GM12878 (cell line): ENCODE measurements around the gene BEAN1. TPM values are rescaled to one million over a fixed set of nuclear protein-coding genes. Genes with fewer than 3 reads are reported as not detected.

ENCODE experiments used
- ATAC-seq: fragments of 200-7000 bp; cut with Tn5 transposase; 3 replicates; pipeline ENCODE4 v1.9.1; 2020; ENCODE audit warnings: mild to moderate bottlenecking, moderate library complexity
- BruUV-seq: library from RNA; stranded (reverse); fragments of 400-500 nt; replicated peaks from 2 replicates; lab custom pipeline; 2021; lab: Mats Ljungman, UMichigan
- CTCF ChIA-PET: fragments of 300-600 bp; sonication (Branson Sonifier 250); formaldehyde crosslinking; extraction: SDS; loops from one replicate; lab custom pipeline; 2021; ENCODE audit warnings: inconsistent platforms; lab: Yijun Ruan, JAX
- POLR2A ChIA-PET: fragments of 350-600 bp; formaldehyde crosslinking; extraction: SDS; loops from one replicate; lab custom pipeline; 2021; ENCODE audit warnings: inconsistent platforms; lab: Charles Lee
- RAD21 ChIA-PET: fragments of 300-600 bp; sonication (Branson Sonifier 250); formaldehyde crosslinking; loops from one replicate; lab custom pipeline; 2023; ENCODE audit warnings: antibody characterized with exemption; ENCODE audit not compliant: unreplicated experiment; lab: Charles Lee
- SMC1A ChIA-PET: fragments of 300-600 bp; sonication (Branson Sonifier 250); formaldehyde crosslinking; loops from one replicate; lab custom pipeline; 2023; ENCODE audit not compliant: unreplicated experiment, uncharacterized antibody; lab: Charles Lee
- DNase-seq: peaks from one replicate; pipeline ENCODE4 v3.0.0-alpha.2; 2011; ENCODE audit warnings: low read depth, low spot score
- FAIRE-seq: peaks from 3 replicates; lab custom pipeline; 2011; peaks lifted over from hg19 to GRCh38; lab: Jason Lieb, UNC
- H2AFZ ChIP-seq: 2 replicates; pipeline ENCODE4 v1.6.0; 2011; ENCODE audit warnings: low read depth, low read length, control low read depth; ENCODE audit not compliant: control insufficient read depth
- H3K27ac ChIP-seq: 2 replicates; pipeline ENCODE4 v1.5.1; 2011; ENCODE audit warnings: control low read depth; ENCODE audit not compliant: control insufficient read depth, insufficient read depth
- H3K27me3 ChIP-seq, 2 experiments: replicated peaks in 1 of 2; 2 replicates each; pipeline versions ENCODE4 v1.6.0 to v1.6.1; 2011; ENCODE audit warnings: low read length in 1 of 2; ENCODE audit not compliant: control insufficient read depth in 2 of 2, insufficient read depth in 2 of 2
- H3K36me3 ChIP-seq, 2 experiments: 2 replicates each; pipeline ENCODE4 v1.5.1; 2011; ENCODE audit warnings: low read length in 1 of 2; ENCODE audit not compliant: control insufficient read depth in 2 of 2, insufficient read depth in 2 of 2
- H3K4me1 ChIP-seq: 2 replicates; pipeline ENCODE4 v1.6.1; 2011; ENCODE audit warnings: mild to moderate bottlenecking, low read length, moderate library complexity, mixed read lengths; ENCODE audit not compliant: control insufficient read depth, insufficient read depth
- H3K4me2 ChIP-seq: 2 replicates; pipeline ENCODE4 v1.6.0; 2011; ENCODE audit warnings: control low read depth; ENCODE audit not compliant: control insufficient read depth, insufficient read depth
- H3K4me3 ChIP-seq: fragments of 200-600 bp; sonication (generic); 2 replicates; pipeline ENCODE4 v1.5.1; 2016
- H3K79me2 ChIP-seq: 2 replicates; pipeline ENCODE4 v1.6.0; 2011; ENCODE audit warnings: low read length; ENCODE audit not compliant: control insufficient read depth, insufficient read depth
- H3K9ac ChIP-seq: 2 replicates; pipeline ENCODE4 v1.8.0; 2011; ENCODE audit warnings: low read length, control low read depth, mixed read lengths; ENCODE audit not compliant: control insufficient read depth, insufficient read depth
- H3K9me3 ChIP-seq: replicated peaks from 3 replicates; pipeline ENCODE4 v1.5.1; 2011; ENCODE audit warnings: mild to moderate bottlenecking, low read length; ENCODE audit not compliant: control insufficient read depth, insufficient read depth
- H4K20me1 ChIP-seq: 2 replicates; pipeline ENCODE4 v1.6.0; 2011; ENCODE audit not compliant: control insufficient read depth, insufficient read depth
- CBFB ChIP-seq: IDR thresholded peaks from 2 replicates; pipeline ENCODE4 v1.6.1; 2016; ENCODE audit warnings: antibody characterized with exemption, low read depth
- CHD4 ChIP-seq: fragments of 200-600 bp; sonication (generic); IDR thresholded peaks from 2 replicates; pipeline ENCODE4 v1.6.1; 2016; ENCODE audit warnings: mild to moderate bottlenecking
- CUX1 ChIP-seq: IDR thresholded peaks from 2 replicates; pipeline ENCODE4 v1.6.1; 2012; ENCODE audit warnings: improper control_type of control experiment, low read depth, low read length; ENCODE audit not compliant: insufficient replicate concordance
- HCFC1 ChIP-seq: fragments of 150-350 bp; IDR thresholded peaks from 2 replicates; pipeline ENCODE4 v1.6.1; 2014; ENCODE audit warnings: low read length
- HDAC2 ChIP-seq: fragments of 200-600 bp; sonication (generic); IDR thresholded peaks from 2 replicates; pipeline ENCODE4 v1.6.1; 2017
- HSF1 ChIP-seq: fragments of 150-350 bp; IDR thresholded peaks from 2 replicates; pipeline ENCODE4 v1.6.1; 2014; ENCODE audit warnings: mild to moderate bottlenecking, low read depth, low read length
- MEF2A ChIP-seq: IDR thresholded peaks from 2 replicates; pipeline ENCODE4 v1.6.1; 2011; ENCODE audit warnings: low read depth, mild to moderate bottlenecking, low read length, moderate library complexity; ENCODE audit not compliant: insufficient read depth
- PAX5 ChIP-seq: IDR thresholded peaks from 2 replicates; pipeline ENCODE4 v1.6.1; 2011; ENCODE audit warnings: low read depth, low read length, borderline replicate concordance
- SIN3A ChIP-seq: IDR thresholded peaks from 2 replicates; pipeline ENCODE4 v1.6.1; 2012; ENCODE audit warnings: low read depth, low read length, improper control_type of control experiment
- SMAD1 ChIP-seq: fragments of 450-650 bp; IDR thresholded peaks from 2 replicates; pipeline ENCODE4 v1.6.1; 2018; ENCODE audit warnings: mild to moderate bottlenecking, low read depth; ENCODE audit not compliant: partially characterized antibody
- TBL1XR1 ChIP-seq: IDR thresholded peaks from 2 replicates; pipeline ENCODE4 v1.6.1; 2012; ENCODE audit warnings: low read depth, low read length, improper control_type of control experiment
- TCF7 ChIP-seq: IDR thresholded peaks from 2 replicates; pipeline ENCODE4 v1.6.1; 2014; ENCODE audit warnings: antibody characterized with exemption, borderline replicate concordance
- USF2 ChIP-seq: IDR thresholded peaks from 2 replicates; pipeline ENCODE4 v1.6.1; 2011; ENCODE audit warnings: low read depth, low read length, improper control_type of control experiment, borderline replicate concordance
- YBX1 ChIP-seq: fragments of 450-650 bp; IDR thresholded peaks from 2 replicates; pipeline ENCODE4 v1.6.1; 2016; ENCODE audit warnings: antibody characterized with exemption
- ZBED1 ChIP-seq: IDR thresholded peaks from 2 replicates; pipeline ENCODE4 v1.6.1; 2016; ENCODE audit warnings: borderline replicate concordance
- whole genome bisulfite sequencing: methylation state at CpG from one replicate; pipeline ENCODE4 v1.1.6; 2016; ENCODE audit warnings: low lambda C conversion rate; ENCODE audit not compliant: insufficient replicate concordance, insufficient coverage; ENCODE audit errors: missing lambda C conversion rate; 5-methylcytosine and 5-hydroxymethylcytosine counted together
- in situ Hi-C: fragments of 300-500 bp; cut with MboI; formaldehyde crosslinking; loops from 9 replicates; pipeline ENCODE4 v1.14.3; 2018; ENCODE audit warnings: mixed read lengths
- intact Hi-C: fragments of 100-400 bp; cut with micrococcal nuclease; formaldehyde crosslinking; loops from one replicate; pipeline ENCODE4 v1.14.2; 2022; ENCODE audit not compliant: unreplicated experiment
- polyA plus RNA-seq, 11 experiments: library from polyadenylated mRNA; depleted of rRNA in 4 of 11; unstranded in 6 of 11; stranded (reverse) in 5 of 11; fragments of >200 nt; fragmentation: Nextera tagmentation in 4 of 11; fragmentation: Illumina TruSeq in 1 of 11; extraction: Ambion mirVana in 4 of 11; extraction: Trizol in 1 of 11; gene quantifications; 1 replicate in 1 of 11; 2 replicates in 10 of 11; pipeline versions ENCODE4 v1.2.1 to v1.2.3, GENCODE V29; 2011 to 2016; ENCODE audit warnings: inconsistent platforms in 2 of 11, missing spikeins in 2 of 11, low read depth in 1 of 11
- total RNA-seq, 4 experiments: library from RNA; depleted of rRNA in 3 of 4; stranded (reverse); fragments of >200 nt in 3 of 4; fragmentation: Illumina TruSeq in 1 of 4; extraction: Trizol in 1 of 4; gene quantifications; 2 replicates each; pipeline versions ENCODE4 v1.2.1 to v1.2.3, GENCODE V29; 2013 to 2021

BEAN1 gene
- total and polyA plus RNA-seq, 10 of the 15 experiments (the other 5 are each of a cell fraction or from before 2014, with no cell fraction given), result not detected

- FAIRE-seq, result no peak
- TF ChIP-seq SIN3A (no peak), CBFB (no peak), HDAC2 (no peak), HCFC1 (no peak), USF2 (no peak), CUX1 (no peak), TBL1XR1 (no peak), CHD4 (no peak), HSF1 (no peak), ZBED1 (no peak), MEF2A (no peak), PAX5 (no peak), SMAD1 (no peak), YBX1 (no peak), TCF7 (no peak)
Observed at GRCh38 chr16:66442502-66443268, 15.6 kb downstream of the BEAN1 start.

More at GRCh38 chr16:66442502-66443268, 15.6 kb downstream of the BEAN1 start:
- Histone ChIP-seq H3K9ac (no peak overlapping the region), H3K9me3 (no peaks in the 10 kb centered on the region), H3K4me3 (no peak overlapping the region), H4K20me1 (no peaks in the 10 kb centered on the region), H3K79me2 (no peaks in the 10 kb centered on the region), H3K27me3 (peaks cover 1 to 3% of the 10 kb centered on the region in 2 experiments), H3K36me3 (no peaks in the 10 kb centered on the region), H2AFZ (no peak overlapping the region), H3K4me1 (no peaks in the 10 kb centered on the region), H3K27ac (no peak overlapping the region), H3K4me2 (no peak overlapping the region)
- in situ Hi-C loops, result no loop called here
- intact Hi-C loops, result no loop called here
- ChIA-PET POLR2A (no interaction called here), RAD21 (no interaction called here), CTCF (interaction anchor here (0.7 to 1.7 kb wide), 2 partner anchors 7 to 13 kb away, joined by 3 to 5 read pairs; no protein-coding TSS in a partner anchor), SMC1A (interaction anchor here (0.6 to 1.3 kb wide), 3 partner anchors 28 to 132 kb away, joined by 3 read pairs; no protein-coding TSS in a partner anchor)
- no TSS peak for BruUV-seq
- DNase-seq (no peak), ATAC-seq (no peak)
- WGBS, result 42% methylated on average over 6 of the region's 6 CpGs
